HG03066 (cell line): ENCODE measurements around the gene ZDHHC11B.

Source experiments
- ATAC-seq: cut with Tn5 transposase; IDR thresholded peaks from one replicate; pipeline ENCODE4 v1.9.1; 2021; ENCODE audit warnings: low read depth; ENCODE audit not compliant: unreplicated experiment

Gene ZDHHC11B

GRCh38 chr5:663436-664342 lies 120.8 kb downstream of the ZDHHC11B start:
- no peak for ATAC-seq

- ATAC-seq = no peak
Observed at GRCh38 chr5:662751-663435, 121.6 kb downstream of the ZDHHC11B start.

GRCh38 chr5:661891-662750 lies 122.4 kb downstream of the ZDHHC11B start:
- no peak for ATAC-seq

GRCh38 chr5:660491-661030 lies 124.0 kb downstream of the ZDHHC11B start:
- no peak for ATAC-seq
